HG02884 (cell line): ENCODE measurements around the gene DOC2B.
"Not testable (repeated sequence)": the region's sequence is repeated elsewhere in the genome, so short reads cannot be mapped to it uniquely, and the experiment has no call there.

Experiments
- ATAC-seq: cut with Tn5 transposase; IDR thresholded peaks from one replicate; pipeline ENCODE4 v1.9.1; 2021; ENCODE audit warnings: mild to moderate bottlenecking, moderate library complexity; ENCODE audit not compliant: unreplicated experiment

Gene DOC2B

DNA sequence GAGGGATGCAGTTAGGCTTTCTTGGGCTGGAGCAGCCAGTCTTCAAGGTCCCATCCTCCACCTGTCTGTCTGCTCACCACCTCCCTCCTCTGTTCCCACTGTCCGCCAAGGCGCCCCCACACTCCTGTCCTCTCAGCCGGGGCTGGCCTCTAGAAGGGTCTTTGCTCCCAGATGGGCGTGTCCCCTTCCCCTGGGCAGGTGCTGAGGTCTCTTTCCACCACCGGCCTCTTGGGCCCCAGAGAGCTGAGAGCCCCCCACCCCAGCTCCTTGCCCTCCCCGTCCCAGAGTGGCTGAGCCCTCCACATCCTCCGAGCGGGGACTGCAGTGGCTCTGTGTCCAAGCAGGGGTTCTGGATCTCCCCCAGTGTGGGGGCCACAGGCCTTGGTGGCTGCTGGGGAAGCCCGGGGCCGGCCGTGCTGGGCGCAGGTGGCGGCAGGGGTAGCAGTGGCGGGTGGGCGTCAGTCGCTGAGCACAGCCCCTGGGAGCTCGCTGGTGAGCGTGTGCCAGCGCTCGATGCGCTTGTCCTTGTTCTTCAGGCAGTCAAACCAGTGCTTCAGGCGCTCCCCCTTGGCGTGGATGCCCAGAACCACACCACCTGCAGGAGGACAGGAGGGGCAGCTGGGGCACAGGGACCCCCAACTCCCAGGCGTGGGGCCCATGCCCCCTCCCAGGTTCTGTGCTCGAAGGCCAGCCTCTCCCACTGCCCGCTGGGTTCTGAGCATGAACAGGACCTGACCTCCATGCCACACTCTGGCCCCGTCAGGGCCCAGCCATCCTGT lies 34.3 kb downstream of the DOC2B start:
- no peak for ATAC-seq

- ATAC-seq: no peak
Observed at GRCh38 chr17:146546-146945, 34.9 kb downstream of the DOC2B start.

- ATAC-seq: no peak
Observed at GRCh38 chr17:145671-146541, 35.5 kb downstream of the DOC2B start.

DNA sequence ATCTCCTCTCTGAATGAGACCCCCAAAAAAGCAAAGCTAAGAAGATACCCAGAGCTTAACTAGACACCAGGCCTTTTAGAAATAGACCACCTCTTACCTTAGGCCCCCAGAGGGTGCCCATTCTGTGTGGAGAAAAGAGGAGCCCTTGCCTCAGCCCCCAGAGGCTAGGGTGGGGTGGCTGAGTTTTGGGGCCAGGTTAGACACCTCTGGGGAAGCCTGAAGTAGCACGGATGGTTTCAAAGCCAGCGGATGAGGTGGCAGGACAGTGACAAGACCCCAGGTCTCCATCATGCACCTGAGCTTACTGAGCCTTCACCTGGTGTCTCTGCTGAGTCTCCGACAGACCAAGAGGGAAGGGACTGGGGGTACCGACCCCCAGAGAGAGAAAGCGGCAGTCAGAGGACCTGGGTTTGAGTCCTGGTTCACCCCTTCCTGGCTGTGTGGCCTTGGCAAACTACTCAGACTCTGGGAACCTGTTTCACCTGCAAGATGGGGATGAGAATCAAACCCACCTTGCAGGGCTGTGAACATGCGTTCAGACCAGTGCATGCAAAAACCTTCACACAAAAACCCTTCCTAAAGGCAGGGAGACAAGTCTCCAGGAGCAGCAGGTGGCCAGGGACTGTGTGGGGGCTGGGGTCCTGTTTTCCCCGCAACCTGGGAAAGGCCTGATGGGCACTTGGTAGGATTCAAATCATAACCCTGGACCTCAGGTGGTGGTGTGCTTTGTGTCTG lies 36.3 kb downstream of the DOC2B start:
- ATAC-seq: no peak

DNA sequence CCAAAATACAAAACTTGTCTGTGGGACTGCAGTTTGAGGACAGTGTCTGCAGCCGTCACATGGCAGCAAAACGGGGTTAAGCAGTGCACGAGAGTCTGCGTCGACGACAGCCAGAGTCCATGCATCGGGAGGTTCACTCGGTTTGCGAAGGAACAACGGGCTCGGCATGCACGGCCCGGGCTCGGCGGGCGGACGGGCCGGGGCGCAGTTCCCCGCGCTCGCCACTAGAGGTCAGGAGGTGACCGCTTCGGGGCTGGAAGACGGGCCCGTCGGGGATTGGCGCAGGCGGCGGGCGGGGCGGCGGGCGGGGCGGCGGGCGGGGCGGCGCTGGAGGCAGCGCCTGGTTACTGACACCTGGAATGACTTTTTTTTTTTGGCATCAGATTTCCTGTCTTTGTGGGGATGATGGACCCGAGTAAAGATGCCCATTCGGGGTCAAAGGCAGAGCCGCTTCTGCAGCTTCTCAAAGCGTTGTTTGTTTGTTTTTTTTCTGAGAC lies 37.6 kb downstream of the DOC2B start:
- no peak for ATAC-seq

- no peak for ATAC-seq
Observed at GRCh38 chr17:142876-143784, 38.3 kb downstream of the DOC2B start.

- ATAC-seq: no peak
Observed at GRCh38 chr17:142102-142661, 39.3 kb downstream of the DOC2B start.

- not testable (repeated sequence) for ATAC-seq
Observed at GRCh38 chr17:139401-140205, 41.8 kb downstream of the DOC2B start.

GRCh38 chr17:137166-137807 lies 44.2 kb downstream of the DOC2B start, which contains the start of gene SCGB1C2:
TSS of gene SCGB1C2 (plus strand) at chr17:137569. CDS start at chr17:137591, 22 bp downstream.
- ATAC-seq: not testable (repeated sequence)

- ATAC-seq: not testable (repeated sequence)
Observed at GRCh38 chr17:136531-136930, 44.9 kb downstream of the DOC2B start.

DNA sequence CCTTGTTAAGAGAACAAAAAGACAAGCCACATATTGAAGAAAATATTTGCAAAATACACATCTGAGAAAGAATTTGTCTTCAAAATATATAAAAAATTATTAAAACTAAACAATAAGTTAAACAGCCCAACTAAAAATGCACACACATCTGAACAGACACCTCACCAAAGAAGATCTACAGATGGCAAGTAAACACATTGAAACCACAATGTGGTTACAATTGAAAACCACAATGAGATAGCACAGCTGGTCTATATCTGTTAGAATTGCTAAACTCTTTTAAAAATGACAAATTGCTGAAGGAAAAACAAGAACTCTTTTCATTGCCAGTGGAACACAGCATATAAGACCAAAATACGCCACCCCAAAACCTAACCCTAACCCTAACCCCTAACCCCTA lies 45.6 kb downstream of the DOC2B start:
- ATAC-seq: not testable (repeated sequence)

DNA sequence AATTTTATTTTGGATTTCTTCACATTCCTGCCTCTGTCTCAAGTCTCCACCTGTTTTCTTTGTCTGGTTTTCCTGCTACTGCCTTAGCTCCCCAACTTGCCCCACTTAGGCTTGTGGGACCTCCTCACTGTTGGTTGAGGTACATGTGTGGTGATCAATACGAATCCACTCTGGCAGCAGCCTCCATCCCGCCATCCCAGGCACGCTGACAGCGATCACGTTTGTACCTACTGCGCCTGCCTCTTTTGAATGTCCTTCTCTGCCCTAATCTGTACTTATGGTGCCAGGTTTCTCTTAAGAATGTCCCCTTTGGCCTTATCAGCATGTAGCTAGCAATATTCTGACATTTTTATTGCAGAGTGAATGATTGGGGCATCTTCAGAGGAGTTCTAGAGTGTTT lies 46.4 kb downstream of the DOC2B start:
- ATAC-seq: not testable (repeated sequence)

DNA sequence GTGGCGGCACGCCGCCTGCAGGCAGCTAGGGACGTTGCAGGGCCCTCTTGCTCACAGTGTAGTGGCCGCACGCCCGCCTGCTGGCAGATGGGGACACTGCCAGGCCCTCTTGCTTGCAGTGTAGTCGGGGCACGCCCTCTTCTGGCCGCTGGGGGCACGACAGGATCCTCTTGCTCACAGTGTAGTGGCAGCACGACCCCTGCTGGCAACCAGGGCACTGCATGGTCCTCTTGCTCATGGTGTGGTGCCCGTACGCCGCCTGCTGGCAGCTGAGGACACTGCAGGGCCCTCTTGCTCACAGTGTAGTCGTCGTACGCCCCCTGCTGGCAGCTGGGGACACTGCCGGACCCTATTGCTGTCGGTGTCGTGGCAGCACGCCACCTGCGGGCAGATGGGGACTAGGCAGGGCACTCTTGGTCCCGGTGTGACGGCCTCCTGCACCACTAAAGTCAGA lies 47.1 kb downstream of the DOC2B start:
- peak; percentile 76 for ATAC-seq

DNA sequence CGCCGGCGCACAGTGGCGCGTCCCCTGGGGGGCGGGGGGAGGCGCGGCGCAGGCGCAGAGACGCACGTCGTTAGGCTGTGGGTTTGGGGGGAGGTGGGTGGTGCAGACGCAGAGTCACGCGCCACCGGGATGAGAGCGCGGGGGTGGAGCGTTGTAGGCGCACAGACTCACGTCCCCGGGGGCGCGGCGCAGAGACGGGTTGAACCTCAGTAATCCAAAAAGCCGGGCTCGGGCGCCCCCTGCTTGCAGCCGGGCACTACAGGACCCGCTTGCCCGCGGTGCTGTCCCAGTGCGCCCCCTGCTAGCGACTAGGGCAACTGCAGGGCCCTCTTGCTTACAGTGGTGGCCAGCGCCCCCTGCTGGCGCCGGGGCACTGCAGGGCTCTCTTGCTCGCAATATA lies 47.5 kb downstream of the DOC2B start:
- ATAC-seq: not testable (repeated sequence)

DNA sequence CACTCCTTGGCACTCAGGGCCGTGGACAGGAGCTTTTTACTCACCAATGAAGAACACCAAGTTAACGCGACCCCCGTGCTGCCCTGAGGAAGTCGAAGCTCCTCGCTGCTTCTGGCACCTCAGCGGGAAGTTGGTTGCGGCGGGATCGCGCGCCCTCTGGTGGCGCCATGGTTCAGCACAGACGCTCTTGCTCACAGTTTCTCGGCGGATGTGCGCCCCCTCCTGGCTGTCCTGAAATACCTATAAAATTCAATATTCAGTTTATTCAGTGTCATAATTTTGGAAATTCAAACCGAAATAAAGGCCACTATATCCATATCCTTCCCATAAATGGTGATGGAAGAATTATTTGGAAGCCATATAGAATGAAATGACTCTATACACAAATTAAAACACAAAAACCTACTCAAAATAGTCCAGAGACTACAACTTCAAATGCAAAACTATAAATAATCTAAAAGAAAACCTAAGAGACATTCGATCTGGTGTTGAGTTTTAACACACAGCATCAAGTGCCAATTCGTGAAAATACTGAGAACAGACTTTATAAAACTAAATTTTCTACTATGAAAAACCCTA lies 63.0 kb downstream of the DOC2B start:
- ATAC-seq: not testable (repeated sequence)

DNA sequence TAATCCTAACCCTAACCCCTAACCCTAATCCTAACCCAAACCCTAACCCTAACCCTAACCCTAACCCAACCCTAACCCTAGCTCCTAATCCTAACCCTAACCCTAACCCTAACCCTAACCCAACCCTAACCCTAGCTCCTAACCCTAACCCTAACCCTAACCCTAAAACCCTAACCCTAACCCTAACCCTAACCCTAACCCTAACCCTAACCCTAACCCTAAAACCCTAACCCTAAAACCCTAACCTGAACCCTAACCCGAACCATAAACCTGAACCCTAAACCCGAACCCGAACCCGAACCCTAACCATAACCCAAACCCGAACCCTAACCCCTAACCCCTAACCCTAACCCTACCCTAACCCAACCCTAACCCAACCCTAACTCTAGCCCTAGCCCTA lies 68.3 kb downstream of the DOC2B start:
- not testable (repeated sequence) for ATAC-seq
